ENCODE data around the gene CLIC4. TPM values are rescaled to one million over a fixed set of nuclear protein-coding genes. Genes with fewer than 3 reads are reported as not detected.

The CLIC4 gene
- total RNA-seq, 4 donors from 2014 or later: 145 to 344 (median 181) TPM

DNA sequence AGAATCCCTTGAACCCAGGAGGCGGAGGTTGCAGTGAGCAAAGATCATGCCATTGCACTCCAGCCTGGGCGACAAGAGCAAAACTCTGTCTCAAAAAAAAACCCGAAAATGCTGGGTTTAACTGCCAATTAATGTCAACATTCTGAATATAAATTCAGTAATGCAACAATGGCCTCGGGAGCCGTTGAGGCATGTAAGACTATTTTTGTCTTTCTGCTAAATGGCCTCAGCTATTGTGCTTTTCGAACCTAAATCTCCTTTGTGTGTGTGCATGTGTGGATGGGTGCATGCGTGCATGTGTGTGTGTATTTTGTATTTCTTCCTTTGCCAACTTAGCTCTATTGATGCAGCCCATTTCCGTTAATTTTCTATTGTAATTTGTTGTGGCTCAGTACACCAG, 31.6 kb downstream of the CLIC4 start:
- TF ChIP-seq CTCF (IDR thresholded peaks at IDR 0.05; ENCODE audit: low read depth): no peak

GRCh38 chr1:24778141-24778540, 32.9 kb downstream of the CLIC4 start:
- no peak for TF ChIP-seq CTCF (IDR thresholded peaks at IDR 0.05; ENCODE audit: low read depth)

DNA sequence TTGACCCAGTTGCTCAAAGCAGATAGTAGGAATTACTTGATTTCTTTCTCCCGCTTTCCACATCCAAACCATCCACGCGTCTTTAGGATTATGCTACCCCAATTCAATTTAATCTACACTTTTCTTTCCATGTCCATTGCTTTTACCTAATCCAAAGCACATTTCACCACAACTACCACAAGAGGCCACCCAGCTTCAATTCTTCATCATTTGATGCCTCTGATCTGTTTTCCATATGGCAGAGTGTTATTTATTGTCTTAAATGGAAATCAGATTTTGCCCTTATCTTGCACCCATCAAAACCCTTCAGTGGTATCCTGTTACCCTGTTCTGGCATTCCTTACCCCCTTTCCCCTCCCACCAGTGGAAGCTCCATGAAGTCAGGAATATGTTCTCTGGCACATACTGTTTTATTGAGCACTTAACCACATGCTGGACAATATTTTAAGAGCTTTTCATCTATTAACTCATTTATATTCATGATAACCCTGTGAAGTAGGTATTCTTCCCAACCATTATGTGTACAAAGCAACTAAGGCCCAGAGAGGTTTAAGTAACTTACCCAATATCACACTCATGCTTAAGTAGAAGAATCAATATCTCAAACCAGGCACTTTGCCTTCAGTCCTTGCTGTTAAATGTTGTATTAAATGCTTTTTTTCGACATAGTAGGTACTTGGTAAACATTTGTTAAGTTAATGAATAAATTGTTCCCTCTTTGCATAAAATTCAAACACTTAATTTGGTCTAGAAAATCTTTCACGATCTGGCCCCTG, 34.6 kb downstream of the CLIC4 start:
- no peak for TF ChIP-seq CTCF (IDR thresholded peaks at IDR 0.05; ENCODE audit: low read depth)

- TF ChIP-seq CTCF (IDR thresholded peaks at IDR 0.05; ENCODE audit: low read depth): no peak
These were observed 37.4 kb downstream of the CLIC4 start for GRCh38 chr1:24782689-24783088.

DNA sequence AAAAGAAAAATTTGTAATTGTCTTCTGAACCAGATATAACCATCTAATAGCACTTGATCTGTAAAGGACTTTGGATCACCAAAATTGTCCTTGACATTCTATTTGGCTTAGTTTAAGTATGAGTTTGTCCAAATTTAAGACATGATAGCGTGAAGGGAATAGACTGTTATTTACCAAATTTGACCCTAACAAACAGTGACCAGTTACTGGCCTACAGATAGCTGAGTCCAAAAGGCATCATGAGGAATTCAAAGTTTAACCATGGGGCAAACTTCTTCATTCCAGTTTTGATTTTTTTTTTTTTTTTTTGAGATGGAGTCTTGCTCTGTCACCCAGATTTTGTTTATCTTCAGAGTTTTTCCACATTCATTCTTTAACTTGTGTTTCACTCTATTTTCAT, 38.5 kb downstream of the CLIC4 start:
- TF ChIP-seq CTCF (IDR thresholded peaks at IDR 0.05; ENCODE audit: low read depth): no peak

- TF ChIP-seq CTCF (IDR thresholded peaks at IDR 0.05; ENCODE audit: low read depth): no peak
These were observed 40.9 kb downstream of the CLIC4 start for GRCh38 chr1:24786191-24786590.

GRCh38 chr1:24790490-24790889, 45.2 kb downstream of the CLIC4 start:
- TF ChIP-seq CTCF (IDR thresholded peaks at IDR 0.05; ENCODE audit: low read depth): no peak
